ENCODE data around the gene SASH1. TPM values are rescaled to one million over a fixed set of nuclear protein-coding genes. Genes with fewer than 3 reads are reported as not detected.

SASH1 gene
- total RNA-seq, 1 donor from 2014 or later, result 15.5 TPM

DNA sequence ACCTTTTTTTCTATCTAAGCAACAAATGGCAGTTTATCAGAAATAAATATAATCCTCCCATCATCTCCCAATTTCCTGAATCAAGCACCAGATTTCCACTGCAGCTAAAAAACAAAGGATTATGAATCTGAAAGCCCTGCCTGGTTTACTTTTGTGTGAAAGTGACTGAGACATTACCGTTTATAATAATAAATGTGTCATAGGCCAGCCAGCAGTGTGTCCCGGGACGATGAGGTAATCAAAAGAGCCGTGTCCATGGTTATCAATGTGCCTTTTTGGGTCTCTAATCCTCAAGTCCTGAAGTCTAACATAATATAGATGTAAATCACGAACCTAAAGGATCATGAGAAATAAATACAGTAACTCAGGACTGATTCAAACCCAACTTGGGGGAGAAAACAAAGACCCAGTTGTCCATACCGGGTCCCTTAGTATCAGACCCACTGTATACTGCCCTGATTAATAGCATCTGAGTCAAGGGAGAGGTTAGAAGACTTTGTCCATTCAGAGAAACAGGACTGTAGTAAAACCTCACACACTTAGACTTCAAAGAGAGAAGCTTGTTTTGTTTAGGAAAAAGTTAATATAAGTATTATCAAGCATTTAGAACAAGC lies 149.1 kb downstream of the SASH1 start:
- H3K27me3 Mint-ChIP-seq (ENCODE audit: low read depth, unreplicated experiment), result no peaks in the 10 kb centered on the region
- Histone ChIP-seq H3K4me3 (ENCODE audit: insufficient read depth, low read depth, low read length) (no peak overlapping the region), H3K79me2 (ENCODE audit: insufficient read depth, low read length) (no peaks in the 10 kb centered on the region), H4K20me1 (ENCODE audit: insufficient read depth, low read length) (no peaks in the 10 kb centered on the region), H3K4me2 (ENCODE audit: low read length) (peak overlapping the region; percentile 30), H3K9ac (ENCODE audit: low read length) (peak overlapping the region; percentile 28), H3K27me3 (ENCODE audit: insufficient read depth, low read length) (no peaks in the 10 kb centered on the region), H3K9me3 (ENCODE audit: insufficient read depth, low read depth, low read length) (no peaks in the 10 kb centered on the region), H3K4me1 (ENCODE audit: insufficient read depth, low read length) (peaks cover 10% of the 10 kb centered on the region), H2AFZ (ENCODE audit: low read depth, low read length) (no peak overlapping the region), H3K36me3 (ENCODE audit: insufficient read depth, low read length) (peaks cover 6% of the 10 kb centered on the region), H3K27ac (ENCODE audit: low read depth, low read length) (peak overlapping the region; percentile 54)
- H3K4me1 Mint-ChIP-seq (ENCODE audit: low read depth, unreplicated experiment), result peaks cover 2% of the 10 kb centered on the region
- DNase-seq (ENCODE audit: low read depth), result peak; percentile 40
- H3K4me3 Mint-ChIP-seq (ENCODE audit: unreplicated experiment), result no peak overlapping the region
- FAIRE-seq, result peak; percentile 63
- H3K27ac Mint-ChIP-seq (ENCODE audit: unreplicated experiment), result no peak overlapping the region
- no peak for TF ChIP-seq EZH2 (IDR thresholded peaks at IDR 0.05; ENCODE audit: insufficient read depth, low read length)
- TF ChIP-seq, protein P1, sequence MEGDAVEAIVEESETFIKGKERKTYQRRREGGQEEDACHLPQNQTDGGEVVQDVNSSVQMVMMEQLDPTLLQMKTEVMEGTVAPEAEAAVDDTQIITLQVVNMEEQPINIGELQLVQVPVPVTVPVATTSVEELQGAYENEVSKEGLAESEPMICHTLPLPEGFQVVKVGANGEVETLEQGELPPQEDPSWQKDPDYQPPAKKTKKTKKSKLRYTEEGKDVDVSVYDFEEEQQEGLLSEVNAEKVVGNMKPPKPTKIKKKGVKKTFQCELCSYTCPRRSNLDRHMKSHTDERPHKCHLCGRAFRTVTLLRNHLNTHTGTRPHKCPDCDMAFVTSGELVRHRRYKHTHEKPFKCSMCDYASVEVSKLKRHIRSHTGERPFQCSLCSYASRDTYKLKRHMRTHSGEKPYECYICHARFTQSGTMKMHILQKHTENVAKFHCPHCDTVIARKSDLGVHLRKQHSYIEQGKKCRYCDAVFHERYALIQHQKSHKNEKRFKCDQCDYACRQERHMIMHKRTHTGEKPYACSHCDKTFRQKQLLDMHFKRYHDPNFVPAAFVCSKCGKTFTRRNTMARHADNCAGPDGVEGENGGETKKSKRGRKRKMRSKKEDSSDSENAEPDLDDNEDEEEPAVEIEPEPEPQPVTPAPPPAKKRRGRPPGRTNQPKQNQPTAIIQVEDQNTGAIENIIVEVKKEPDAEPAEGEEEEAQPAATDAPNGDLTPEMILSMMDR (IDR thresholded peaks at IDR 0.05; ENCODE audit: insufficient read depth, low read depth, low read length), result no peak
- peaks cover 1% of the 10 kb centered on the region for H3K36me3 Mint-ChIP-seq (ENCODE audit: low read depth, unreplicated experiment)
- no peaks in the 10 kb centered on the region for H3K9me3 Mint-ChIP-seq (ENCODE audit: unreplicated experiment)

DNA sequence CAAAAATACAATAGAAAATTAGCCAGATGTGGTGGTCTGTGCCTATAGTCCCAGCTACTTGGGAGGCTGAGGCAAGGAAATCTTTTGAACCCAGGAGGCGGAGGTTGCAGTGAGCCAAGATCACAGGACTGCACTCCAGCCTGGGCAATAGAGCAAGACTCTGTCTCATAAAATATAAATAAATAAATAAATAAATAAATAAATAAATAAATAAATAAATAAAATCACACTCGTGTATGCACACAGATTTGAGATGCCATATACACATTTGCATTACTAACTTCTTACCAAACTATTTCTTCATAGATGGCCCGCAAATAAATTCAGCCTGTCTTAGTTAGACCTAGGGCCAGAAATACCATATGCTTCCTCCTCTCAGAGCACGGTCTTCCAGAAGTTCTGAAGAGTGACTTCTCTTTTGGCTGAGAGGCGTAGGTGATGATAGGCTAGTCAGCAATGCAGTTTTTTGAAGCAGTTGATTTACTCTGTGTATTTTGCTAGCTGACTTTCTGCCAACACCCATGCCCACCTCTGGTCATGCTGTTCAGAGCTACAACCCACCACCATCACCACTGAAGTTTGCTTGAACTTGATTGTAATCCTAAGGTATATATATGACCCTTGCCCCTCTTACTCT lies 150.1 kb downstream of the SASH1 start:
- Histone ChIP-seq H3K36me3 (ENCODE audit: insufficient read depth, low read length) (peaks cover 4% of the 10 kb centered on the region), H3K9ac (ENCODE audit: low read length) (no peak overlapping the region), H2AFZ (ENCODE audit: low read depth, low read length) (no peak overlapping the region), H3K27ac (ENCODE audit: low read depth, low read length) (no peak overlapping the region), H3K4me2 (ENCODE audit: low read length) (no peak overlapping the region), H3K9me3 (ENCODE audit: insufficient read depth, low read depth, low read length) (no peaks in the 10 kb centered on the region), H4K20me1 (ENCODE audit: insufficient read depth, low read length) (no peaks in the 10 kb centered on the region), H3K79me2 (ENCODE audit: insufficient read depth, low read length) (no peaks in the 10 kb centered on the region), H3K4me1 (ENCODE audit: insufficient read depth, low read length) (peaks cover 15% of the 10 kb centered on the region), H3K4me3 (ENCODE audit: insufficient read depth, low read depth, low read length) (no peak overlapping the region), H3K27me3 (ENCODE audit: insufficient read depth, low read length) (no peaks in the 10 kb centered on the region)
- Mint-ChIP-seq H3K27me3 (ENCODE audit: low read depth, unreplicated experiment) (no peaks in the 10 kb centered on the region), H3K4me1 (ENCODE audit: low read depth, unreplicated experiment) (peaks cover 10% of the 10 kb centered on the region), H3K9me3 (ENCODE audit: unreplicated experiment) (no peaks in the 10 kb centered on the region), H3K36me3 (ENCODE audit: low read depth, unreplicated experiment) (peaks cover 3% of the 10 kb centered on the region), H3K27ac (ENCODE audit: unreplicated experiment) (no peak overlapping the region), H3K4me3 (ENCODE audit: unreplicated experiment) (no peak overlapping the region)
- TF ChIP-seq, protein P1 (IDR thresholded peaks at IDR 0.05; ENCODE audit: insufficient read depth, low read depth, low read length), result no peak
- no peak for TF ChIP-seq EZH2 (IDR thresholded peaks at IDR 0.05; ENCODE audit: insufficient read depth, low read length)
- FAIRE-seq (no peak), DNase-seq (ENCODE audit: low read depth) (no peak)

DNA sequence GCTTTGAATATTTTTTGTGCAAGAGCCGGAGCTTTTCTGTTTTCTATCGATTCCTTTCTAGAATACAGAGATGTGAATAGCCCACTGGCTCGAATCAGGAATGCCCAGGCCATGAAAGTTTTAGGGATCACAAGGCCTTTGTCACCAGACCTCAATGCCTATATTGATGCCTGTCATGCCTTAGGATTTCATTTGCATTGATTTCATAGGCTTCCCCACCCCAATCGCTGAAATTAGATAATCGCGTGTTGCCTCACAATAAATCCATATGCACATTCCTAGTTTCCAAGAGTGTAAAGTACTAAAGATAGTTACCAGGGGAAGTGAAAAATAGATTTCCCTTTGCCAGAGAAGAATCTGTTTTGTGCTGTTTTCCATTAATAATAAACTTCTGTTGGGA lies 150.8 kb downstream of the SASH1 start:
- H3K27me3 ChIP-seq (ENCODE audit: insufficient read depth, low read length), result no peaks in the 10 kb centered on the region
- no peak for FAIRE-seq
- no peaks in the 10 kb centered on the region for H4K20me1 ChIP-seq (ENCODE audit: insufficient read depth, low read length)
- H3K4me3 Mint-ChIP-seq (ENCODE audit: unreplicated experiment), result no peak overlapping the region
- H3K4me2 ChIP-seq (ENCODE audit: low read length), result no peak overlapping the region
- H3K9ac ChIP-seq (ENCODE audit: low read length), result no peak overlapping the region
- H3K4me3 ChIP-seq (ENCODE audit: insufficient read depth, low read depth, low read length), result no peak overlapping the region
- H3K9me3 ChIP-seq (ENCODE audit: insufficient read depth, low read depth, low read length), result no peaks in the 10 kb centered on the region
- H3K27ac Mint-ChIP-seq (ENCODE audit: unreplicated experiment), result no peak overlapping the region
- no peak for TF ChIP-seq EZH2 (IDR thresholded peaks at IDR 0.05; ENCODE audit: insufficient read depth, low read length)
- TF ChIP-seq, protein P1 (IDR thresholded peaks at IDR 0.05; ENCODE audit: insufficient read depth, low read depth, low read length), result no peak
- H3K36me3 ChIP-seq (ENCODE audit: insufficient read depth, low read length), result no peaks in the 10 kb centered on the region
- H3K4me1 Mint-ChIP-seq (ENCODE audit: low read depth, unreplicated experiment), result peaks cover 11% of the 10 kb centered on the region
- H3K27me3 Mint-ChIP-seq (ENCODE audit: low read depth, unreplicated experiment), result no peaks in the 10 kb centered on the region
- peaks cover 16% of the 10 kb centered on the region for H3K4me1 ChIP-seq (ENCODE audit: insufficient read depth, low read length)
- no peak for DNase-seq (ENCODE audit: low read depth)
- no peak overlapping the region for H2AFZ ChIP-seq (ENCODE audit: low read depth, low read length)
- H3K27ac ChIP-seq (ENCODE audit: low read depth, low read length), result no peak overlapping the region
- H3K9me3 Mint-ChIP-seq (ENCODE audit: unreplicated experiment), result no peaks in the 10 kb centered on the region
- H3K79me2 ChIP-seq (ENCODE audit: insufficient read depth, low read length), result no peaks in the 10 kb centered on the region
- H3K36me3 Mint-ChIP-seq (ENCODE audit: low read depth, unreplicated experiment), result peaks cover 4% of the 10 kb centered on the region

Data from astrocyte (in vitro differentiated cells and primary cell).